Endodermal cell (in vitro differentiated cells): ENCODE data around the gene ZNF280D. TPM values are rescaled to one million over a fixed set of nuclear protein-coding genes. Genes with fewer than 3 reads are reported as not detected.

ENCODE experiments used
- DNase-seq: peaks from one replicate; pipeline ENCODE4 v3.0.0-alpha.2; 2017
- H3K27ac ChIP-seq: 2 replicates; pipeline ENCODE4 v1.5.1; 2013; ENCODE audit warnings: mild to moderate bottlenecking, low read depth, low read length, moderate library complexity
- H3K27me3 ChIP-seq: 2 replicates; pipeline ENCODE4 v1.6.1; 2013; ENCODE audit warnings: mild to moderate bottlenecking, low read length, moderate library complexity; ENCODE audit not compliant: insufficient read depth, control insufficient read depth, poor library complexity, severe bottlenecking
- H3K36me3 ChIP-seq: 2 replicates; pipeline ENCODE4 v1.7.0; 2013; ENCODE audit warnings: mild to moderate bottlenecking, low read length, moderate library complexity; ENCODE audit not compliant: control insufficient read depth, insufficient read depth
- H3K4me1 ChIP-seq: one replicate; pipeline ENCODE4 v1.7.0; 2013; ENCODE audit warnings: low read length; ENCODE audit not compliant: control insufficient read depth, insufficient read depth
- H3K4me3 ChIP-seq: 2 replicates; pipeline ENCODE4 v1.5.1; 2013; ENCODE audit warnings: mild to moderate bottlenecking, low read length, moderate library complexity
- H3K9ac ChIP-seq: 2 replicates; pipeline ENCODE4 v1.6.1; 2013; ENCODE audit warnings: mild to moderate bottlenecking, low read length, moderate library complexity; ENCODE audit not compliant: poor library complexity, severe bottlenecking; ENCODE audit errors: extremely low read depth
- H3K9me3 ChIP-seq: 2 replicates; pipeline ENCODE4 v1.6.1; 2013; ENCODE audit warnings: mild to moderate bottlenecking, low read length, moderate library complexity; ENCODE audit not compliant: control insufficient read depth
- H3K27ac Mint-ChIP-seq: 2 replicates; pipeline ENCODE4 v1.8.0; 2020; ENCODE audit warnings: mixed read lengths
- H3K27me3 Mint-ChIP-seq: 2 replicates; pipeline ENCODE4 v1.8.0; 2021; ENCODE audit warnings: mild to moderate bottlenecking, mixed read lengths; ENCODE audit not compliant: insufficient read depth
- H3K36me3 Mint-ChIP-seq: 2 replicates; pipeline ENCODE4 v1.8.0; 2020; ENCODE audit warnings: low read depth, mixed read lengths
- H3K4me1 Mint-ChIP-seq: 2 replicates; pipeline ENCODE4 v1.8.0; 2020; ENCODE audit warnings: mixed read lengths
- H3K4me3 Mint-ChIP-seq: 2 replicates; pipeline ENCODE4 v1.8.0; 2020; ENCODE audit warnings: mild to moderate bottlenecking, moderate library complexity, mixed read lengths
- H3K9me3 Mint-ChIP-seq: 2 replicates; pipeline ENCODE4 v1.8.0; 2020; ENCODE audit warnings: mild to moderate bottlenecking, mixed read lengths
- WGBS, 2 experiments: methylation state at CpG; one replicate each; pipeline versions ENCODE4 v1.1.5 to v1.1.7; 2013; ENCODE audit warnings: missing lambda C conversion rate in 2 of 2, mixed read lengths in 1 of 2; ENCODE audit not compliant: insufficient coverage in 1 of 2, insufficient read length in 1 of 2; 5-methylcytosine and 5-hydroxymethylcytosine counted together
- total RNA-seq, 2 donors: library from RNA; stranded (reverse); fragmentation: NEBNext Ultra II Directional in 1 of 2; extraction: Animal tissue kit (Norgen Biotek cat#: 25700) in 1 of 2; gene quantifications; 2 replicates in 1 of 2; 3 replicates in 1 of 2; pipeline ENCODE4 v1.2.1, GENCODE V29; 2021
- TF ChIP-seq, protein P1 (sequence below): fragments of 200-600 bp; sonication (generic); conservative IDR thresholded peaks from 2 replicates; pipeline ENCODE4 v1.5.0; 2021; ENCODE audit warnings: antibody characterized with exemption, mild to moderate bottlenecking

Gene ZNF280D
- total RNA-seq, 2 donors from 2014 or later: 22.0 to 35.1 TPM

DNA sequence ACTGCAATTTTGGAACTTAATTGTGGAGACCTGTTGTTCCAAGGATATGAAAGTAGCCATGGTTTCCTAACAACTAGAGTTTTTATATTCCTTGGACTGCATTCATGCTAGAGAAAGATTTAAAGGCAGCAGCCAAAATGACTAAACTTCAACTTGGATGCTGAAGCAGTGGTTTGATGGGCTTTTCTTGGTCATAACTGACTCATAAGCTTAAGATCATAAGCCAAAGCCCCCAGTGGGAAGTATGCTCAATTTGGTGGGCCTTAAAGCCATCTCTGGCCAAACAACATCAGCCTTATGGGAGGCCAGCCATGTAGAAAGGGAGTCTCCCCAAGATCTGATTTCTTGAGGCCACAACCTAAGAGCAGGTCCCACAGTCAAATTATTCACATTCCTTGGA lies 80.2 kb downstream of the ZNF280D start:
- TF ChIP-seq, protein P1, sequence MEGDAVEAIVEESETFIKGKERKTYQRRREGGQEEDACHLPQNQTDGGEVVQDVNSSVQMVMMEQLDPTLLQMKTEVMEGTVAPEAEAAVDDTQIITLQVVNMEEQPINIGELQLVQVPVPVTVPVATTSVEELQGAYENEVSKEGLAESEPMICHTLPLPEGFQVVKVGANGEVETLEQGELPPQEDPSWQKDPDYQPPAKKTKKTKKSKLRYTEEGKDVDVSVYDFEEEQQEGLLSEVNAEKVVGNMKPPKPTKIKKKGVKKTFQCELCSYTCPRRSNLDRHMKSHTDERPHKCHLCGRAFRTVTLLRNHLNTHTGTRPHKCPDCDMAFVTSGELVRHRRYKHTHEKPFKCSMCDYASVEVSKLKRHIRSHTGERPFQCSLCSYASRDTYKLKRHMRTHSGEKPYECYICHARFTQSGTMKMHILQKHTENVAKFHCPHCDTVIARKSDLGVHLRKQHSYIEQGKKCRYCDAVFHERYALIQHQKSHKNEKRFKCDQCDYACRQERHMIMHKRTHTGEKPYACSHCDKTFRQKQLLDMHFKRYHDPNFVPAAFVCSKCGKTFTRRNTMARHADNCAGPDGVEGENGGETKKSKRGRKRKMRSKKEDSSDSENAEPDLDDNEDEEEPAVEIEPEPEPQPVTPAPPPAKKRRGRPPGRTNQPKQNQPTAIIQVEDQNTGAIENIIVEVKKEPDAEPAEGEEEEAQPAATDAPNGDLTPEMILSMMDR: no peak
- Mint-ChIP-seq H3K4me1 (no peaks in the 10 kb centered on the region), H3K9me3 (no peaks in the 10 kb centered on the region), H3K36me3 (no peaks in the 10 kb centered on the region), H3K27ac (no peak overlapping the region), H3K27me3 (no peaks in the 10 kb centered on the region), H3K4me3 (no peak overlapping the region)
- no peak overlapping the region for H3K9ac ChIP-seq
- H3K36me3 ChIP-seq: no peaks in the 10 kb centered on the region
- no peaks in the 10 kb centered on the region for H3K9me3 ChIP-seq
- H3K4me1 ChIP-seq: no peaks in the 10 kb centered on the region
- H3K27me3 ChIP-seq: no peaks in the 10 kb centered on the region
- DNase-seq: no peak
- H3K4me3 ChIP-seq: no peak overlapping the region
- H3K27ac ChIP-seq: no peak overlapping the region

DNA sequence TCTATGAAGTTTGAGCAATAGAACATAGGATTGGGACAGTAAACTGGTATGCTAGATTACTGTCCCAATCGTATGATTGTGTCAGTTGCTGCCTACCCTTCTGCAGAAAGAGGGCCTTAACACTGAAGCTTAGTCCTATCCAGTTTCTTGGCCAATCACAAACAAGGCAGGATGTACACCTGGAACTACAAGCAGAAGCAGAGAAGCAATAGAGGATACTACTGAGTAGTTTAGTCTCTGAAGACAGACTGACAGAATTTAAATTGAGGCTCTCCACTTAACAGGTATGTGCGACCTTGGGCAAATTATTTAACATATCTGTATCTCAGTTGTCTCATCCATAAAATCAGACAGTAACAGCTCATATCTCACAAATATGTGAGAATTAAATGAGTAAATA lies 85.0 kb downstream of the ZNF280D start:
- 92% methylated on average over 1 to 2 of the region's 2 CpGs for WGBS, 2 experiments
- DNase-seq: no peak
- no peaks in the 10 kb centered on the region for H3K36me3 Mint-ChIP-seq
- H3K9me3 ChIP-seq: no peaks in the 10 kb centered on the region
- no peak overlapping the region for H3K27ac ChIP-seq
- H3K36me3 ChIP-seq: no peaks in the 10 kb centered on the region
- no peaks in the 10 kb centered on the region for H3K9me3 Mint-ChIP-seq
- TF ChIP-seq, protein P1: no peak
- H3K27me3 Mint-ChIP-seq: no peaks in the 10 kb centered on the region
- H3K4me3 Mint-ChIP-seq: no peak overlapping the region
- H3K27ac Mint-ChIP-seq: no peak overlapping the region
- no peaks in the 10 kb centered on the region for H3K27me3 ChIP-seq
- no peaks in the 10 kb centered on the region for H3K4me1 ChIP-seq
- no peak overlapping the region for H3K9ac ChIP-seq
- no peaks in the 10 kb centered on the region for H3K4me1 Mint-ChIP-seq
- no peak overlapping the region for H3K4me3 ChIP-seq

DNA sequence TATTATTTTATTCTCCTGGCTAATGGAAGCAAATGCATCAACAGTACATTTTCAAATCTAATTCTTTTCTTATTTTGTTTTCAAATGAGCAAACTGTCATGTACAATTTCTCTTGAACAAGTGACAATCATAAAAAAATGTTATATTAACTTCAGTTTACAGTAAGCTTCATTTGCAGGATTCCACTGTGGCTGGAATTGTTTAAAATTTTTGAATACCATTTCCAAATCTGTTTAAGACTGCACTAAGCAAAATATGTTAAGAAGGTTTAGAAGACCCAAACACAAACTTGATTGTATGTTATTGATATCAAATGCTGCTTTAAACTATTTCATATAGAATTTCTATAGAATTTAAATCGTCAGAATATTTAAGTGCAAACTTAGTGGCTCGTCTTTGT lies 92.8 kb downstream of the ZNF280D start:
- no peak overlapping the region for H3K4me3 ChIP-seq
- no peak overlapping the region for H3K9ac ChIP-seq
- no peaks in the 10 kb centered on the region for H3K36me3 ChIP-seq
- TF ChIP-seq, protein P1: no peak
- H3K27me3 ChIP-seq: no peaks in the 10 kb centered on the region
- no peak overlapping the region for H3K27ac Mint-ChIP-seq
- 100% methylated on average over 2 of the region's 2 CpGs; no CpG with 5 or more reads in 1 of the 2 experiments for WGBS, 2 experiments
- H3K4me3 Mint-ChIP-seq: no peak overlapping the region
- H3K27me3 Mint-ChIP-seq: no peaks in the 10 kb centered on the region
- H3K9me3 ChIP-seq: no peaks in the 10 kb centered on the region
- DNase-seq: no peak
- H3K4me1 ChIP-seq: no peaks in the 10 kb centered on the region
- H3K36me3 Mint-ChIP-seq: no peaks in the 10 kb centered on the region
- H3K9me3 Mint-ChIP-seq: no peaks in the 10 kb centered on the region
- no peak overlapping the region for H3K27ac ChIP-seq
- no peaks in the 10 kb centered on the region for H3K4me1 Mint-ChIP-seq
